HG03103 (cell line): Measurements from ENCODE around the gene FMNL2.

Experiments used
- ATAC-seq: cut with Tn5 transposase; IDR thresholded peaks from one replicate; pipeline ENCODE4 v1.9.1; 2021; ENCODE audit warnings: low read depth; ENCODE audit not compliant: unreplicated experiment

FMNL2 gene

DNA sequence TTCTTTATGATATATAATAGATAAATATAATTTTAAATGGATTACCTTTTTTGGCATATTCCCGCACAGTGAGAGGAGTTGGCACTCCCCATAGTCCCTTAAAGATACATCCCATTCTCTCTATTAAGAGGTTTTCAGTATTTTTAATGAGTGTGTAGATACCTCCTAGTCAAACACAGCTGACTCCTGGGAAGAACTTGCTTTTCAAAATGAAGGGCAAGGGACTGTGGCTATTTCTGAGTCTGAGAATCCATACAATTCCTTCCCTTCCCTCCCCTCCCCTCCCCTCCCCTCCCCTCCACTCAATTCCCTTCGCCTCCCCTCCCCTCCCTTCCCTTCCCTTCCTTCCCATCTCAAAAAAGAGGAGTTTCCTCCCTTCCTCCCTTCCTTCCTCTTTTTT, 288.8 kb downstream of the FMNL2 start:
- no peak for ATAC-seq

DNA sequence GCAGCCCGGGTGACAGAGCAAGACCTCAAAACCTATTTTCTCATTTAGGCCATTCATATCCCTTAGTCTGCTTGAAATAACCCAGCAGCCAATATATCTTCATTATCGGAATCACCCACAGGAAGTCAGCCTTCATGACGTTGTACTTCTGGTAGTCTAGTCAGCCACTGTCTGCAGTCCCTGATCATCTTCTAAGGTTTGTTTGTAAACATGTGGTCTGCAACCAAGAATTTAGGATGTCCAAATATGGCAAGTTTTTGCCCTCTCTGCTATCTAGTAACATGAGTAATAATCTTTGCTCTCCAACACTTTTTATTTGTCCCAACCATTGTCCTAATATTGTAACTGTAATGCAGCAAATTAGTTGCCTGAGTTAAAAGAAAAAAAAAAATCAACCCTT, 289.8 kb downstream of the FMNL2 start:
- ATAC-seq: no peak

DNA sequence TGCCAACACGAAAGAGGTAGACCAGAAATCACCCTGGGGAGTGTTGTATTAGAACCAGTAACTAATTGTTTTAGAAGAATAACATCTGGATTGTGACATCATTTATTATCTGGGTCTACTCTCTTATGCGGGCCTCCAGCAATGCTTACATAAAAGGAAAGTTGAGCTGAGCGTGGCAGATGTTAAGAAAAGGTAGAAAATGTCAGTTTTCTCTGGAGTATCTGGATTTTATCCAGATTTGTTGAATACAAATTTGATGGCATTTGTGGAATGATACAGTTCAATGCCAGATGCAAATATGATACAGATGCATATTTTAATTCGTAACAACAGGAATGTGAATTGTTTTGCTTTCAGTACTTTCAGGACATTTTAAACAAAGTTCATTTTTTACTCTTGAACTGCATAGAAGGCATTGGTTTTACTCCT, 292.0 kb downstream of the FMNL2 start:
- no peak for ATAC-seq

DNA sequence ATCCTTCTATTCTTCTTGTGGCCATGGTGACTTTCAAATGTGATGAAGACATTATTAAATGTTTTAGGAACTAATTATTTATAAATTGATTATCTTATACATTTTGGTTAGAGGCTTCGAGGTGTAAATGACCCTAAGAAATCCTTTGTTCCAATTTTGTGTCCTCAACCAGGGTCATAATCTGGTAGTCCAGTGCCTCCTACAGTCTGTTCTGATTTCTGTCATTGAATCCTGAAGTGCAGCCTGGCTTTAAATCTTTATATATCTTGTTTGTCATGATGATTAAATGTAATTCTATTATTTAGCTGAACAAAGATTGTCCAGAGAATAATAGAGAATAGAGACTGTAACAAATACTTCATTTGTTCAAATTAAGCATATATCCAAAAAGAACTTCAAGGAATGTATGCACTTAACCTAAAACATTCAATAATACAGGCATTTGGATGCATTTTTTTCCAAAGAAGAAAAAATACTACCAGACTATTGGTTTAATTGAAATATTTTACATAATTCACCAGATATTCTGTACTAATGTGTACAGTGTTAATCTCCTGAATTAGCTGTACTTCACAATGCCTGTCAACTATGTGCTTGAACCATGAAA, 292.5 kb downstream of the FMNL2 start:
- ATAC-seq: peak; percentile 60

DNA sequence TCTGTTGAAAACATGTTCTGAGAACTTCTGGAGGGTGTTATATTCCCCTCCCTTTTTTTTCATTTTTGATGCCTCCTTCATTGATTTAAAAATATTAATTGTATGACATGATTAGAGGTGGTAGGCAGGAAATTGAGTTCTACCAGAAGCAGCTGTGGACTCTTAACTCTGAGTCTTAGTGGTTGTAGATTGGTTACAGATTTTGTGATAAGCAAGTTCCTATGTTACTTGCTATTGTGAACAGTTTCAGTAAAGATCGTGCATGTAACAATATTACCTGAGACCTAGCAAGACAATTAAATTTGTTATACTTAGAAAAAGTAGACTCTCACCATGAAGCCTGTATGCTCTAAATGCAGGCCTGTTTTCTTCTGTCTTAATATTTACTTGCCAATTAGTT, 294.2 kb downstream of the FMNL2 start:
- no peak for ATAC-seq

DNA sequence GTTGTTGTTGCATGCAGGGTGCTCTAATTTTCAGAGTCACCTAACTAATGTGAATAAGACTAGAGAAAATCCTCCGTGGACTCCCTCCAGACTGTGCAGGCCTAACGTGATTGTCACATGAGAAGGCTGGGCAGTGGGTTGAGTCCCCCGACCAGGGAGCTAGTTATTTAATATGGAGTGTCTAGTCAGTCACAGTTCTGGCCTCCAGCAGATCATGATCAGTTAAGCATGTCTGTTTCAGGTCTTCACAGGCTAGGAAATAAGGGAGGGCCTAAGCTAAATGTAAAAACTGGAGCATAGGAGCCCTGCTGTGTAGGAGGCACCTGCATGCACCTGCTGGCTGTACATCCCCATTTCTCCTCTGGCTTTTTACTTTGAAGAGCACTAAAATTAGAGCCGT, 295.5 kb downstream of the FMNL2 start:
- no peak for ATAC-seq

DNA sequence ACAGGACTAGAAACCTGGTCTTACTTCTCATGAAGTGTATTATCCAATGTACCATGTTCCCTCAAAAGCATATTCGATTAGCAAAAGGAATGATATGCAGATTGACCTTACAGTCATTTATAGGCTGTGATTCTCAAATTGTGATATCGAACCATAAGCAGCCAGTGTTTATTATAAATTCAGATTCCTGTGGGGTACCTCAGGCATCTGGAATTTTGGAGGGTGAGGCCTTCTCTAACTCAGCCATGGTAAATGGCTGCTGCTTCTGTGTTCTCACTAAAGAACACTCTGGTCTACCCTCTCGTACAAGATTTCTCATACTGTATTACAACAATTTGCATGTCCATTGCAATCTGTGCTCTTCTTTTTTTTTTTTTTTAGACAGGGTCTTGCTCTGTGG, 297.8 kb downstream of the FMNL2 start:
- ATAC-seq: no peak

DNA sequence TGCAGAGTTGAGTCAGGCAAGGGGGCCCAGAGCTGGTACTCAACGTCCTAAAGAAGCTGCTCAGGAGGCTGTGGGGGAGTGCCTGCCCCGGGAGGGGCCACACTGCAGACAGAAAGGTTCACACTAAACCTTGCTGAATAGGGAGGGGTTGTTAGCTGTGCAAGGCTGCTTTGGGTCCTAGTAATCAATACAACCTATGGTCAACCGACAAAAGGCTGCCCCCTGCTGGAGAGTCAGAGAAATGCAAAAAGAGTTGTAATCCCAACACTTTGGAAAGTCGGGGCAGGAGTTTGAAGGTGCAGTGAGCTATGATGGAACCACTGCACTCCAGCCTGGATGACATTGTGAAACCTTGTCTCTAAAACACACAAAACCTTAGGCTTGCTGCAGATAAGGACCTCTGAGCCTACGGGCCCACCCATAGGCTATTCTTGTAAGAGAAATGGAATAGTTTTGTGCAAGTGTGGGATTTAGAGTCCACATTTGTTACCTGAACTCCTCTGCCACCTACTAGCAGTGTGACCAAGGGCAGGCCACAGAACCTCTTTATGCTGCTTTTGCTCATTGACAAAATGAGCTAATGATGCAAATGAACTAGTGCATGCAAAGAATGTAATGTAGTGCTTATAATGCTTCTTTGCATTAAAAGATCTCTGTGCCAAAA, 300.8 kb downstream of the FMNL2 start:
- ATAC-seq: peak; percentile 73

DNA sequence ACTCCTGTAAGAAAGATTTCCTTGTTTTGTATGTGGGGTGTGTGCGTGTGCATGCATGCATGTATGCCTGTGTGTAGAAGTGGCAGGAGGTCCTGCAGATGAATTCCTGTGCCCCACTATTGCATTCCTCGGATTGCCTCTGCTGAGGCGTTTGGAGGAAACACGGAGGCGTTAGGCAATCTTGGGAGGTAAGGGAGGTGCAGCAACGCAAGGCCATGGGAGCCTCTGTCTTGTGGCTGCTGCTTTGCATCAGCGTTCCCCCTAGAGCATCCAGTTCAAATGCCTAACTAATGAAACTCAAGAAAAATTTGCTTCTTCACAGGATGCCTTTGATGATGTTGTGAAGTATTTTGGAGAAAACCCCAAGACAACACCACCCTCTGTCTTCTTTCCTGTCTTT, 302.3 kb downstream of the FMNL2 start:
- no peak for ATAC-seq

DNA sequence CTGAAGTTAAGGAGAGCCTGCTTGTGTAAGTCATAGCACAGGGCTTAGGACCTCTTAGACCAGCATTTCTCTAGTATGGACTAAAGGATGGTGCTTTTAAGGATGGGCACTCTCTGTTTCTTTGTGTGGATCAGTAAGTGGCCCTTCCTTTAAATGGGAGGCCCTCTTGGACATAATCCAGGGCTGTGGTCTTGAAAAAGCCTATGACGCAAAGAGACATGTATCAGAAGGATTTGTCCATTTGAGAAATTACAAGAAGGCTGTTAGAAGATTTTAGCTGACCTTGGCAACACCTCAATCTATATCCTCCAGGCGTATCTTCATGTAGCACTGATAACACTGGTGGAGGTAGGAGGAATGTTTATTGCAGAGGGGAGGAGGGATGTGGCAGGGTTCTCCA, 303.1 kb downstream of the FMNL2 start:
- no peak for ATAC-seq

DNA sequence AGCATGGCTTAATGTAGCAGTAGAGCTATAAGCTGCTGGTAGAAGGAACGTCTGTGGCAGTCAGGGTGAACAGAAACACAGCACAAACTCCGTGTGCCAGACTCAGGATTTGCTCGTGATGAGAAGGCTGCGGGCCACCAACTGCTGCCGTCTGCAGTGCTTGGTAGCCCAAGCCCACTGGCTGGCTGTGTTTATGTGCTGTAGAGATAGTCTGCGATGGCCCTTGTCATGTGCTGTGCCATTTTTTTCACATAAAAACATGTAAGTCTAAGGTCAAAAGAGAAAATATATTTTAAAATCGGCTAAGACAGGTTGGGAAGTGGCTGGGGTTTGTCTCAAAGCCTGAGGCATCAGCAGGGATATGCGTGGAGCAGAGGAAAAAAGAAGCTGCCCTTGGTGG, 303.6 kb downstream of the FMNL2 start:
- no peak for ATAC-seq

DNA sequence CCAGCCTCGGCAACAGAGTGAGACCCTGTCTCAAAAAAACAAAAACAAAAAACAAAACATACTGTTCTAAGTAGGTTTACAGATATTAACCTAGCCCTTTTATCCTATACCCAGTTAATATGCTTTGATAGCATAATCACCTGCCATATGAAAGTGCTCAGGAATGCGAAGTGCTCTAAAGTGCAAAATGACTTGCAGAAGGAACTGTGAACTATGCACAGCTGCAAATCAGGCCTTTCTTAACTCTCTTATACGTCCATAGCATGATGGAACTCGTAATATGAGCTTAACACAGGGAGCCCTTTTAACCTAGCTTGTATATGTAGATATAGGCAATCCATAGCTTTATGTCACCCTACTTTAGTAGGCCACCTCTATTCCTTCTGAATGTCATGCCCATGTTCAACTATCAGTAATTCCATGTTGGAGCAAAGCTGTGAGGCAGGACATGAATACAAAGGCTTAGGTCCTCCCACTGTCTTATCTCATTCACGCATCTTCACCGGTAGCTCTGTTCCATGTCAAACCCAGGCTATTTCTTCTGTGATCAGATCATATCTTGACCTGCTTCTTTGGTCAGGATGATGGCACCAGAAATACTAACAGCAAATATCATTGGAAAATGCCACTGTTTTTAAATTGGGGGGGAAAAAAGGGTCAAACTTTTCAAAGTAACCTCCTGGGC, 309.4 kb downstream of the FMNL2 start:
- no peak for ATAC-seq

DNA sequence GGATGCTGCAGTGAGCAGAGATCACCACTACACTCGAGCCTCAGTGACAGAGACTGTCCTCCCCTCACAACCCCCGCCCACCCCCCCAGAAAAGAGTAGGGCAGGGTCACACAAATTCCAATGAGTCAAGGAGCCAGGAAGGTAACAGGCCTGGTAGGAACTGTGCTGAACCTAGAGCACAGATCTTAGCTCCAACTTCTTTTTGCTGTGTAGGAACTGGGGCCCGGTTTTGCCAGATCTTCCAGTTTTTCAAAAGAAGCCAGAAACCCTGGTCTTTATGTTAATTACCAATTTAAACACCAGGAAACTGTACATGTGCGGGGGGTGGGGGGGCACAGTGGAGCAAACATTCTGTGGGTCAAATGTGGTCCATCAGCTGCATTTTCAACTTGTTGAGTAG, 311.3 kb downstream of the FMNL2 start:
- ATAC-seq: no peak

DNA sequence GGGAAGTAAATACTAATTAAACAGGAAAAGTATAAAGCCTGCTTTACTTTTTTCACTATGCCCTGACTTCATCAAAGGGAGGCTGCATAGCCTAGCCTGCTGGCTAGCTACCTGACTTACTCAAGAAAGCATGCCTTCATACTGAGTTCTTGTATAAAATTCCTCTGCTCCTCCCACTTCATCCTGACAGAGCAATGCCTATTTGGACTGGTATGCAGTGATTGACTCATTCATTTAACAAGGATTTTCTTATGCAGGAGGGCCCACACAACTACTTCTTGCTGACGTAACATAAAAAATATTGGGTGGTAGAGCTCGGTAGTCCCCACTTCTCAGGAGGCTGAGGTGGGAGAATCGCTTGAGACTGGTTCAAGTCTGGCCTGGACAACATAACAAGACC, 311.8 kb downstream of the FMNL2 start:
- no peak for ATAC-seq

DNA sequence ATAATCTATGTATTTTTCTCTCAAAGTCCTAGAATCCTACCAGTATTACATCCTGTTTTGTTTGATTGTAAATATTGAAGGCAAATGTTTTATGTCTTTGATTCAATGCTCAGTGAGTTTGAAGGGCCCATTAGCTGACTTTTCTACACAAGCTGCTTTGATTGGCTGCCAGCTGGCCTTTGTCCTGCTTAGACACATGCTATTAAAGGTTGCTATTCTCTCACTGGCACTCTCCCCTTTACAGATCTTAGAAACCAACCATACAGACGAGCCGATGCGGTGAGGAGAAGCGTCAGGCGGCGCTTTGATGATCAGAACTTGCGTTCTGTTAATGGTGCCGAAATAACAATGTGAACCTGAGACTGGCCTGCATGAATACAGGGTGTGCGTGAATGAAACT, 312.6 kb downstream of the FMNL2 start:
- no peak for ATAC-seq

DNA sequence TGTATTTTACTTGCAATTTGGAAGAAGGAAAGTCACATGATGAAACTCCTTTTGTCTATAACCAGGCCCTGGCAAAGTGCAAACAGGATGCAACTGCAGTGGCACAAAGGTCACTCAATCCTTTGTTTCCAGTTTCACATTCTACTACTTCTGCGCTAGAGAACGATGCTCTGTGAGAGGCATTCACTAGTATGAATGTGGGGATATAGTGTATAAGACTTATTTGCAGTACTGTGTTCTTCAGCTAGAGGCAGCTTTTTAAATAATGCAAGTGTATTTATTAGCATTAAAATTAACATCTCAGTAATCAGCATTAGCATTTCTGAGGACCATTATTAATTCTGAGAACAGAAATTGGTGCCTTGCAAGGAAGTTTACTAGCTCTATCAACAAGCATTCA, 313.4 kb downstream of the FMNL2 start:
- ATAC-seq: no peak

DNA sequence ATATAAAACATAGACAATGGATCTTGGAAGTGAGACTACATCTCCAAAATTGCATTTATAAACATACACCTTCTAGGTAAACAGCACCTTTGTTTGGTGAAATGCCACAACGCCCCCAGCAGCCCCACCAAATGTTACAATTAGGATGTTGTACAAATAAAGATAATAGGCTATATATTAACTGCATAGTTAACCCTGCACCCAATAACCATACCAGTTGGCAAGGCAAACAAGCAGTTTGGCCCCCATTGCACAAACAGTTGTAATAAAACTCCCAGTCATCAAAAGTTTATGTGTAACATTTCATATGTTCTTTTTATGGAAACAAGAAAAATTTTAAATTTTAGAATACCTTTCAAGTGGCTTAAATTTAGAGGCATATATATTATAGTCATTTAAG, 315.0 kb downstream of the FMNL2 start:
- ATAC-seq: no peak

DNA sequence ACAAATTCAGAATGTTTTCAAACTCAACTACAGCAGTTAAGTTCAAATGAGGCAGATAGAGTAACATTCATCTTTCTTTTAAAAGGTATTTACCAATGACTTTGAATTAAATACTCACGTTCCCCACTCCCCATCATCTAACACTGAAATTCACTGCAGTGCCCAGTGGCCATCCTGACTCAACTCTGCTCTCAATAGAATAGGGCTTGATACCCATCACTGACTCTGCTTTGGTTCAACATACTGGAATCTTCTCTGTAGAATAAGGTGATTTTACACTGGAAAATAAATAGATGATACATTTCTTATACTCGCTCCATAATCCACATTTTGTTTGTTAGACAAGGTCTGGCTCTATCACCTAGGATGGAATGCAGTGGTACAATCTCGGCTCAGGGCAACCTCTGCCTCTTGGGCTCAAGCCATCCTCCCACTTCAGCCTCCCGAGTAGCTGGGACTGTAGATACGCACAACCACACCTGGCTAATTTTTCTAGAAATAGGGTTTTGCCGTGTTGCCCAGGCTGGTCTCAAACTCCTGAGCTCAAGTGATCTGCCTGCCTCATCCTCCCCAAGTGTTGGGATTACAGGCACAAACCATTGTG, 315.9 kb downstream of the FMNL2 start:
- ATAC-seq: no peak

DNA sequence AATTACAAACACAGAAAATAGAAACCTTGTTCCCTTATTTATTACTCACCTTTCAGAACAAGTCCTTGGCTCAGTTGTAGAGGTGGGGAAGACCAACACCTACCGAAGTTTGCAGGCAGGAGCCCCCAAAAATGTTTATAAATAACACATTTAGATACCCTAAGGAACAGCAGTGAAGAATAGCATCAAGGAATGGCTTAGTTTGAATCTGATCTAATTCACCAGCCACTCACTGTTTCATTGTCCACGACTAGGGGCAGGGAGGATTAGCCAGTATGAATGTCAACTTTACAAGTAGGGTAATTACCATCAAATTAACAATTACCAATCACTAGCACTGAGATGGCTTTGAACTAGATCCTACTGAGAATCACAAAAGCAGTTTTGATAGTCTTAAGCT, 316.9 kb downstream of the FMNL2 start:
- ATAC-seq: no peak

DNA sequence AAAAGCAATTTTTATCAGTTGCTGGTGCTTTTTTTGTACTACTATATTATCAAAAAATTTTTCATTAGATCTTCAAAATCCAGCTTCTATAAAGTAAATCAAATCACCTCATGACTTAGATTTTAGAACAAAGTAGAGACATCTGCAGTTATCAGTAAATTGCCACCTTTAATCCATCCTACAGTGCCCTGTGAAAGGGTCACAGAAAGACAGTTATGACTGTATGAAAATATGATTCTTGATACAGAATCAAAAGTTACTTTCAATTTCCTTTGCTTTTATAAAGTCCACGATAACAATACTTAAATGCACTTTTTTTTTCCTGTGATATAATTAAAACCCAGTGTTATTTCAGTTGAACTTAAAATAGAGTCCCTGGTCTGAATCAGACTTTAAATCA, 320.9 kb downstream of the FMNL2 start:
- ATAC-seq: no peak

DNA sequence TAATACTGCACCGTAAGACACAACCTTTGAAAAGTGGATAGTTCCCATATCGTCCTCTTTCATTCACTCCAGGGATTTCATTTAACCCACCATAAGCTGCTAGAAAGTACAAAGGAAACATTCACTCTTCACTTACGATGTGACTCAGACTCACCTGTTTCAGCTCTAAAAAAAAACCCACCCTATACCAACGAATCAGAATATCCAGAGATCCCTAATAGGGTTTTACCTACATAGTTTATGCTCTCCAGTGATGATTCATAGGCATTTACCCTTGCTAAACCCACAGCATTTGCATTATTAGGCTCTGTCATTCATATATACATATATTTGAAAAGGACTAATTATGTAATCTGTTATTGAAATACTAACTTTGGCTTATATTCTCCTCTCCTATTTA, 322.1 kb downstream of the FMNL2 start:
- peak; percentile 48 for ATAC-seq

DNA sequence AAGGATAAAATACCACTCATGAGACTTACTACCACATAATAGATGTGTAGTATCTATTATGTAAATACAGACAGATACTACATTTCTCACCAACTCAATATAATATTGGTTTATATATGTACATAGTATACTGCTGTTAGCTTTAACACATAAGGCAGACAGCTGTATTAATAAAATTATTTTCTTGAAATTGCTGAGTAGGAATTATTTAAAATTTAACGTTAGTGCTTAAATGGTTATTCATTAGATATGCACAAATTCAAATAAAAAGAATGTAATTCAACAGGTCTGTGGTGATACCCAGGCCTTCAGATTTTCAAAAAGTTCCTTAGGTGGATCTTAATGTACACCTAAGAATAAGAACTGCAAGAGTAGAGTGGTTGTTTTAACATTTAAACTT, 323.2 kb downstream of the FMNL2 start:
- ATAC-seq: no peak
